ENCODE measurements around the gene PSMD9. TPM values are rescaled to one million over a fixed set of nuclear protein-coding genes. Genes with fewer than 3 reads are reported as not detected.

The PSMD9 gene
- total RNA-seq, 1 donor from 2014 or later, result 48.5 TPM

DNA sequence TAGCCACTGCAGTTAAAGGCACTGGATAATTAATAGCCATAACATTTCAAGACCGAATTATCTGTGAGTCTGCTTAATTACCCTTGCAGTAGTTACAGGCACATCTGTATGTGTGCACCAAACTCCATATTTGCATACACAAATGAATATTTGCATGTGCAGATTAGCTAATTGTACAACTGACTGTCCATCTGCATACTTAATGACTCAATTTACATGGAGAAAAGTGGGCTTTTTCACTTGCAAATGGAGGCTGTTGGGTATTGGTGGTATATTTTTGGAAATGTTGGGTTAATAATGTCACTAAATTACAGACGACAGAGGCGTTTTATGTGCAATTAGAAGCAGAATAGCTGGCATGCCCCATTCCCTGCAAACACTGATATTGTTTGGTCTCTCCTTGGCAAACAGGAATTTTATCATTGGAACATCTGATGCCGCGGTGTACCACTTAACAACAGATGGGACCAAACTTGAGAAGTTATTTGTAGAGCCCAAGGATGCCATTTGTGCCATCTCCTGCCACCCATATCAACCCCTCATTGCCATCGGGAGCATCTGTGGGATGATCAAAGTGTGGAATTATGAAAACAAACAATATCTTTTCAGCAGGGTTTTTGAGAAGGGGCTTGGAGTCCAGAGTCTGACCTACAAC lies 69.4 kb downstream of the PSMD9 start:
- no peak for DNase-seq

- no peak for DNase-seq
Measured at GRCh38 chr12:121958541-121959240, 70.1 kb downstream of the PSMD9 start.

- no peak for DNase-seq
Measured at GRCh38 chr12:121960541-121960940, 72.0 kb downstream of the PSMD9 start.

DNA sequence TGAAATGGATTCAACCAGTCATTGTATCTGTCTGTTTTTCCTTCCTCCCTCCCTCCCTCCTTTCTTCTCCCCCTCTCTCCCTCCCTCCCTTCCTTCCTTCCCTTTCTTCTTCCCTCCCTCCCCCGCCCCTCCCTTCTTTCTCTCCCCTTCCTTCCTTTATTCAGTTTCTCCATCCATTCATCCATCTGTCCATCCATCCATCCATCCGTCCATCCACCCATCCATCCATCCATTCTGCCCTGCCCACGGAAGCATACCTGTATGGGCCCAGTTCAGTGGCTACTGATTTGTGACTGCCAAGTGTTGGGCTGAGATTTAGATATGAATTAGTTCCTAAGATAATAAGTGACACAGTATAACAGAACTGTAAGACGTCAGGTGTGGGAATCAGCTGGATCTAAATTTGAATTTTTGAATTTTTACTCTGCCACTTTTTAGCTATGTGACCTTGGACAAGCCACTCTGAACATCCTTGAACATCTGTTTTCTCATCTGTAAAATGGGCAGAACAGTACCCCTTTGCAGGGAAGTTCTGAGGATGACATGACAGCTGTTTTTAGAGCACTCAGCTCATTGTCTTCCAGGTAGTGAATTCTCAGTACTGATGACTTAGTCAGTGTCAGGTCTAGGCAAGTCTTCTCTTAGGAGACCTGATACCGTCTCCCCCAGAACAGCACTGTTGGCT lies 72.7 kb downstream of the PSMD9 start:
- no peak for DNase-seq

- DNase-seq, result no peak
Measured at GRCh38 chr12:121963341-121964018, 74.9 kb downstream of the PSMD9 start.

DNA sequence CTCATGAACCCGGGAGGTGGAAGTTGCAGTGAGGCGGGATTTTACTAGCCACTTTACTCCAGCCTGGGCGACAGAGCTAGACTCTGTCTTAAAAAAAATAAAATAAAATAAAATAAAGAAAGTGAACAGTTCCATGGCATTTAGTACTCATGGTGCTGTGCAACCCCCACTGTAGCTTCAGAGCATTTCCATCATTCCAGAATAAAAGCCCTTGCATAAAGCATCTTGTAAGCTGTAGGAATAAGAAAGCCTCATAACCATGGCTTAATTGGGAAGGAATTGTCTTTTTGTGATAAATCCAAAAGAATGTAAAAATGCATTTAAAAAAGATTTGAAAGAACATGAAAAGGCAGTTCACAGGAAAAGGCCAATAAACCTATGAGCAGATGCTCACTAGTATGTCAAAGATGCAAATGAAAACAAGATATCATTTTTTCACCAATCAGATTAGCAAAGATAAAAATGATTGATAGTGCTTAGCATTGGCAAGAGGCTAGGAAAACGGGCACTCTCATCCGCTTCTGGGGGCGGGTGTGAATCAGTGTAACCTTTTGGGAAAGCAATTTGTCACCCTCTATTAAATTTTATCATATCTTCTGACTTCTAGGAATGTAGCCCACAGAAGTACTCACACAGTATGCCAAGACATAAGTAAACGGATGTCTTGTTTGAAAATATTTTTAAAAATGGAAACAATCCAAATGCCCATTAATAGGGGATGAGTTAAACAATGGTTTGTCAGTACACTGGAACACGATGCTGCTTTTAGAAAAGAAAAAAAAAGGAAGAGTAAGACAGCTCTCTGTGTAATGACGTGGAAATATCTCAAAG lies 76.4 kb downstream of the PSMD9 start:
- peak; percentile 27 for DNase-seq

DNA sequence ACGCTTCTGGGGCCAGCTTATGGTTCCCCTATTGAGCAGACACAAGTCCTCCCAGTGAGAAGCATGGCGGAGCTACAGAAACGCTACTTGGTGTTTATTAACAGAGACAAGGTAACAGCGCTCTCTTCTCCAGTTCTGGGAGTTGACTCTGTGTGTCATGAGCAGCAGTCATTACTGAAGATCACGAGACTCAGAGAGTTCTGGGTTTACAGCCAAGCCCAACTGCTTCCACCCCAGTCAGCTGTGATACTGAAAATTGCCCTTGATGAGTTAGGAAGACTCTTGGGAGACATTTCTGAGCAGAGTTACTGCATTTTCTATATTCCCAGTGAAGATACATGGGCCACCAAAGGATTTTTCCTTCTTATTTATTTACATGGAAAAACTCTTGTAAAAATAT lies 78.4 kb downstream of the PSMD9 start:
- no peak for DNase-seq

Other genes starting within 250 kb of the PSMD9 start
- 0.28 TPM in 1 of 2 replicates, not detected in the other for gene MORN3, start 219.1 kb upstream of the PSMD9 start, total RNA-seq
- 4.9 and 6.8 TPM in 2 replicates for gene TMEM120B, start 176.0 kb upstream of the PSMD9 start, total RNA-seq
- gene RHOF, start 95.1 kb upstream of the PSMD9 start, total RNA-seq, result 6.1 and 6.5 TPM in 2 replicates
- gene SETD1B, start 84.8 kb upstream of the PSMD9 start, total RNA-seq, result 2.7 and 6.7 TPM in 2 replicates
- gene HPD, start 29.9 kb upstream of the PSMD9 start, total RNA-seq, result not detected in 2 replicates
- gene CFAP251, start 29.8 kb downstream of the PSMD9 start, total RNA-seq, result 0.56 and 2.9 TPM in 2 replicates
- gene BCL7A, start 133.1 kb downstream of the PSMD9 start, total RNA-seq, result 4.6 and 6.8 TPM in 2 replicates
- 16.7 and 35.7 TPM in 2 replicates for gene MLXIP, start 190.0 kb downstream of the PSMD9 start, total RNA-seq